H9 (cell line): ENCODE data around the gene GCLC. TPM values are rescaled to one million over a fixed set of nuclear protein-coding genes. Genes with fewer than 3 reads are reported as not detected.

Experiments used
- DNase-seq: peaks from one replicate; pipeline ENCODE4 v3.0.0-alpha.2; 2017
- H2AFZ ChIP-seq: one replicate; pipeline ENCODE4 v1.6.1; 2013; ENCODE audit warnings: mild to moderate bottlenecking, low read length, control low read depth, moderate library complexity
- H2AK5ac ChIP-seq: 2 replicates; pipeline ENCODE4 v1.6.1; 2013; ENCODE audit warnings: low read length, control low read depth, mixed read lengths; ENCODE audit not compliant: insufficient read length
- H2BK120ac ChIP-seq: one replicate; pipeline ENCODE4 v1.6.1; 2013; ENCODE audit warnings: low read depth, mild to moderate bottlenecking, low read length, control low read depth, inconsistent platforms; ENCODE audit not compliant: poor library complexity, severe bottlenecking
- H2BK12ac ChIP-seq: 2 replicates; pipeline ENCODE4 v1.6.1; 2013; ENCODE audit warnings: low read length, control low read depth, mixed read lengths, low read depth; ENCODE audit not compliant: insufficient read length
- H2BK15ac ChIP-seq: 2 replicates; pipeline ENCODE4 v1.6.1; 2013; ENCODE audit warnings: low read depth, low read length, control low read depth
- H2BK20ac ChIP-seq: one replicate; pipeline ENCODE4 v1.6.1; 2013; ENCODE audit warnings: low read depth, mild to moderate bottlenecking, low read length, control low read depth, inconsistent platforms; ENCODE audit not compliant: poor library complexity, severe bottlenecking
- H2BK5ac ChIP-seq: 2 replicates; pipeline ENCODE4 v1.6.1; 2013; ENCODE audit warnings: low read length, control low read depth, mixed read lengths; ENCODE audit not compliant: insufficient read length
- H3K14ac ChIP-seq: 2 replicates; pipeline ENCODE4 v1.6.1; 2013; ENCODE audit warnings: low read length, control low read depth; ENCODE audit not compliant: insufficient read depth
- H3K18ac ChIP-seq: 2 replicates; pipeline ENCODE4 v1.6.1; 2013; ENCODE audit warnings: low read depth, mild to moderate bottlenecking, mixed read lengths, low read length, control low read depth; ENCODE audit not compliant: insufficient read length
- H3K23ac ChIP-seq: 2 replicates; pipeline ENCODE4 v1.6.1; 2013; ENCODE audit warnings: low read length, control low read depth, mixed read lengths, low read depth; ENCODE audit not compliant: insufficient read length
- H3K23me2 ChIP-seq: 2 replicates; pipeline ENCODE4 v1.6.1; 2013; ENCODE audit warnings: low read depth, mild to moderate bottlenecking, mixed read lengths, low read length, control low read depth; ENCODE audit not compliant: insufficient read length, poor library complexity, severe bottlenecking
- H3K27ac ChIP-seq: 2 replicates; pipeline ENCODE4 v1.5.1; 2013; ENCODE audit warnings: low read length, control low read depth, mixed read lengths, low read depth; ENCODE audit not compliant: insufficient read length
- H3K27me3 ChIP-seq: 2 replicates; pipeline ENCODE4 v1.6.1; 2013; ENCODE audit warnings: low read length, control low read depth, inconsistent platforms; ENCODE audit not compliant: insufficient read depth
- H3K4ac ChIP-seq: 2 replicates; pipeline ENCODE4 v1.6.1; 2013; ENCODE audit warnings: low read depth, mild to moderate bottlenecking, control low read depth, inconsistent platforms, low read length, moderate library complexity
- H3K4me1 ChIP-seq: 2 replicates; pipeline ENCODE4 v1.6.1; 2013; ENCODE audit warnings: low read length, control low read depth, inconsistent platforms; ENCODE audit not compliant: insufficient read depth
- H3K4me2 ChIP-seq: 2 replicates; pipeline ENCODE4 v1.6.1; 2013; ENCODE audit warnings: low read length, control low read depth, mixed read lengths; ENCODE audit not compliant: insufficient read length, insufficient read depth
- H3K56ac ChIP-seq: 2 replicates; pipeline ENCODE4 v1.6.1; 2013; ENCODE audit warnings: low read depth, mild to moderate bottlenecking, mixed read lengths, low read length, control low read depth; ENCODE audit not compliant: insufficient read length
- H3K79me1 ChIP-seq: 2 replicates; pipeline ENCODE4 v1.6.1; 2013; ENCODE audit warnings: low read depth, mild to moderate bottlenecking, moderate library complexity, low read length, control low read depth, inconsistent platforms; ENCODE audit not compliant: insufficient read depth, poor library complexity, severe bottlenecking
- H3K79me2 ChIP-seq: 2 replicates; pipeline ENCODE4 v1.6.1; 2013; ENCODE audit warnings: low read length, control low read depth, inconsistent platforms; ENCODE audit not compliant: insufficient read depth
- H3K9ac ChIP-seq: 2 replicates; pipeline ENCODE4 v1.6.1; 2013; ENCODE audit warnings: low read length, control low read depth, mixed read lengths; ENCODE audit not compliant: insufficient read length; ENCODE audit errors: extremely low read depth
- H3K9me3 ChIP-seq: one replicate; pipeline ENCODE4 v1.6.1; 2013; ENCODE audit warnings: low read depth, low read length, inconsistent platforms; ENCODE audit not compliant: control insufficient read depth
- H3T11ph ChIP-seq: one replicate; pipeline ENCODE4 v1.6.1; 2013; ENCODE audit warnings: mild to moderate bottlenecking, low read length, control low read depth, inconsistent platforms
- H4K20me1 ChIP-seq: one replicate; pipeline ENCODE4 v1.6.1; 2013; ENCODE audit not compliant: control insufficient read depth, insufficient read length, insufficient read depth
- H4K5ac ChIP-seq: 2 replicates; pipeline ENCODE4 v1.6.1; 2013; ENCODE audit warnings: low read depth, mild to moderate bottlenecking, mixed read lengths, low read length, control low read depth; ENCODE audit not compliant: insufficient read length
- H4K8ac ChIP-seq: replicated peaks from 2 replicates; pipeline ENCODE4 v1.6.1; 2013; ENCODE audit warnings: low read length, control low read depth, mixed read lengths, low read depth; ENCODE audit not compliant: insufficient read length
- H4K91ac ChIP-seq: 2 replicates; pipeline ENCODE4 v1.6.1; 2013; ENCODE audit warnings: low read depth, mild to moderate bottlenecking, moderate library complexity, mixed read lengths, low read length, control low read depth; ENCODE audit not compliant: insufficient read length
- H3K27ac Mint-ChIP-seq, 3 experiments: 2 replicates in 2 of 3; 3 replicates in 1 of 3; pipeline ENCODE4 v1.8.0; 2020 to 2021; ENCODE audit warnings: mixed read lengths in 3 of 3, mild to moderate bottlenecking in 1 of 3, moderate library complexity in 1 of 3
- H3K27me3 Mint-ChIP-seq: 2 replicates; pipeline ENCODE4 v1.8.0; 2021; ENCODE audit warnings: low read depth, mild to moderate bottlenecking, moderate library complexity, mixed read lengths
- H3K36me3 Mint-ChIP-seq, 3 experiments: 2 replicates in 2 of 3; 3 replicates in 1 of 3; pipeline ENCODE4 v1.8.0; 2020 to 2021; ENCODE audit warnings: low read depth in 3 of 3, mixed read lengths in 3 of 3; ENCODE audit not compliant: insufficient read depth in 1 of 3
- H3K4me1 Mint-ChIP-seq, 2 experiments: 2 replicates each; pipeline ENCODE4 v1.8.0; 2020; ENCODE audit warnings: mixed read lengths in 2 of 2
- H3K4me3 Mint-ChIP-seq, 2 experiments: 2 replicates in 1 of 2; 3 replicates in 1 of 2; pipeline ENCODE4 v1.8.0; 2020 to 2021; ENCODE audit warnings: mild to moderate bottlenecking in 2 of 2, mixed read lengths in 2 of 2, moderate library complexity in 1 of 2
- H3K9me3 Mint-ChIP-seq, 2 experiments: 2 replicates in 1 of 2; 3 replicates in 1 of 2; pipeline ENCODE4 v1.8.0; 2020; ENCODE audit warnings: mild to moderate bottlenecking in 2 of 2, mixed read lengths in 2 of 2, moderate library complexity in 1 of 2
- whole genome bisulfite sequencing: extraction: QIAGEN DNeasy Blood & Tissue Kit; methylation state at CpG from one replicate; pipeline ENCODE4 v1.1.7; 2013; ENCODE audit warnings: missing lambda C conversion rate, low lambda C conversion rate, mixed read lengths; ENCODE audit not compliant: insufficient read length; ENCODE audit errors: extremely low coverage; 5-methylcytosine and 5-hydroxymethylcytosine counted together
- total RNA-seq: library from RNA; stranded (reverse); gene quantifications from 2 replicates; pipeline ENCODE4 v1.2.1, GENCODE V29; 2021
- TF ChIP-seq, protein P1 (sequence below): fragments of 200-600 bp; sonication (generic); conservative IDR thresholded peaks from 3 replicates; pipeline ENCODE4 v1.8.0; 2021; ENCODE audit warnings: antibody characterized with exemption, mild to moderate bottlenecking

GCLC gene
- total RNA-seq, 1 experiment from 2014 or later = 55.5 TPM

DNA sequence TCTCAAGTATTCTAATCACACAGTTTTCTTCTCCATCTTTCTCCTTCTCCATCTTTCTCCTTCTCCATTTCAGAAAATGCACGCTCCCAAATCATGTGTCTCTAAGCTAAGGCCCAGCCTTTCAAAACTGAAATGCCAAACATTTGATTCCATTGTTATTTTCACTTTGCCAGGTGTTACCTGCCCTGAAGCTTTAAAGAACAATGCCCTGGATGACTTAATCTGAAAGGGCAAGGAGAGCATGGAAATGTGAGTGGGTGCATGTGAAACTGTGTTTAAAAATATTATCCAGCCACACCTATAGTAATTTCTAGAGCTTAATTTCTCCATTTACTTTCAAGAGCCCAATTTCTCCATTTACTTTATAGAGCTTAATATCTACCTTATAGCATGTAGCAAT is 42.4 kb upstream of the GCLC start:
- H2AFZ ChIP-seq = no peak overlapping the region
- no peak overlapping the region for H2BK12ac ChIP-seq
- Mint-ChIP-seq H3K4me1 (peaks cover 19% of the 10 kb centered on the region in 2 experiments), H3K27ac (no peak overlapping the region), H3K36me3 (no peaks in the 10 kb centered on the region), H3K9me3 (no peaks in the 10 kb centered on the region), H3K4me3 (no peak overlapping the region), H3K27me3 (no peaks in the 10 kb centered on the region; the same call in 1 of the 2 replicates)
- peaks cover 8% of the 10 kb centered on the region; the same call in 1 of the 2 replicates for H3K4me1 ChIP-seq
- H4K8ac ChIP-seq = no peak overlapping the region
- TF ChIP-seq, protein P1, sequence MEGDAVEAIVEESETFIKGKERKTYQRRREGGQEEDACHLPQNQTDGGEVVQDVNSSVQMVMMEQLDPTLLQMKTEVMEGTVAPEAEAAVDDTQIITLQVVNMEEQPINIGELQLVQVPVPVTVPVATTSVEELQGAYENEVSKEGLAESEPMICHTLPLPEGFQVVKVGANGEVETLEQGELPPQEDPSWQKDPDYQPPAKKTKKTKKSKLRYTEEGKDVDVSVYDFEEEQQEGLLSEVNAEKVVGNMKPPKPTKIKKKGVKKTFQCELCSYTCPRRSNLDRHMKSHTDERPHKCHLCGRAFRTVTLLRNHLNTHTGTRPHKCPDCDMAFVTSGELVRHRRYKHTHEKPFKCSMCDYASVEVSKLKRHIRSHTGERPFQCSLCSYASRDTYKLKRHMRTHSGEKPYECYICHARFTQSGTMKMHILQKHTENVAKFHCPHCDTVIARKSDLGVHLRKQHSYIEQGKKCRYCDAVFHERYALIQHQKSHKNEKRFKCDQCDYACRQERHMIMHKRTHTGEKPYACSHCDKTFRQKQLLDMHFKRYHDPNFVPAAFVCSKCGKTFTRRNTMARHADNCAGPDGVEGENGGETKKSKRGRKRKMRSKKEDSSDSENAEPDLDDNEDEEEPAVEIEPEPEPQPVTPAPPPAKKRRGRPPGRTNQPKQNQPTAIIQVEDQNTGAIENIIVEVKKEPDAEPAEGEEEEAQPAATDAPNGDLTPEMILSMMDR = no peak
- WGBS = no CpG with 5 or more reads among the region's 1 CpG
- H3K9me3 ChIP-seq = no peaks in the 10 kb centered on the region
- H2BK5ac ChIP-seq = no peak overlapping the region
- H3K9ac ChIP-seq = no peak overlapping the region
- no peak overlapping the region for H3K4ac ChIP-seq
- H3K23ac ChIP-seq = no peak overlapping the region
- no peak overlapping the region for H3K14ac ChIP-seq
- H3K27ac ChIP-seq = no peak overlapping the region
- no peak overlapping the region for H2BK20ac ChIP-seq
- no peak overlapping the region for H2BK15ac ChIP-seq
- no peak overlapping the region for H2BK120ac ChIP-seq
- DNase-seq = no peak
- no peaks in the 10 kb centered on the region for H3K23me2 ChIP-seq
- no peak overlapping the region for H3K56ac ChIP-seq
- no peaks in the 10 kb centered on the region for H3K27me3 ChIP-seq
- no peaks in the 10 kb centered on the region for H3K79me1 ChIP-seq
- H3T11ph ChIP-seq = no peak overlapping the region
- no peak overlapping the region for H3K4me2 ChIP-seq
- H4K5ac ChIP-seq = no peak overlapping the region
- H3K18ac ChIP-seq = no peak overlapping the region
- H4K91ac ChIP-seq = no peak overlapping the region
- H3K79me2 ChIP-seq = no peaks in the 10 kb centered on the region
- no peak overlapping the region for H2AK5ac ChIP-seq
- no peaks in the 10 kb centered on the region for H4K20me1 ChIP-seq
